8988T (cell line): Measurements from ENCODE around the gene PLEKHM3.
"Not testable (repeated sequence)": the region's sequence is repeated elsewhere in the genome, so short reads cannot be mapped to it uniquely, and the experiment has no call there.

Source experiments
- DNase-seq: peaks from one replicate; pipeline ENCODE4 v3.0.0; 2011

The PLEKHM3 gene

DNA sequence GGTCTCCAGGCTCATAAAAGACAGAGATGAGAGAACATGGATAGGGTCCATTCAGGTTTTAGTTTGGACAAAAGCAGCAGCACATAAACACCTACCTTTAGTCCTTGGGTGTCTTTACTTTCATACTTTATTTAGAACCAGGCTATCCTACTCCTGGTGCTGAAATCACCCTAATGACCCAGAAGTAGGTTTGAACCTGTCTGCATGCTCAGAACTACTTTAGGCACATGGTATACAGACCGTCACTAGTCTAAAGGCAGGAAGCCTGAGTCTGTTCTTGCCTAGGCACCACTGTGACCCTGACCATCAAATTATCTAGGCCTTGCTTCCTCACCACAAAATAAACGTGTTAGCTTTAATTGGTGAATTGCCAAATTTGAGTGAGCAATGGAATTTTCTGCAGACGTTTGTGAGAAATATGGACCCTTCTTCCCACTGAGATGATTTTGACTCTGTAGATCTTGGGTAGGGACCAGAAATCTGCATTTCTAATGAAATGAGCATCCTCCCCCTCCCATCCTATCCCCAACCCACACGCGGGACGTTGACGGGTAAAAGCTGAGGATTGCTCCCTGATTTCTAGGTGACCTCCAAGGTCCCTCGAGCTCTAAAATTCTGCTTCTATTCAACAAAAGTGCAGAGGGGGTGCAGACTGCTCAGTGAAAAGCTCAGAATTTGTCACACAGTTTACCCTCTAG, 75.1 kb downstream of the PLEKHM3 start:
- DNase-seq, result no peak

GRCh38 chr2:207949245-207949644, 76.1 kb downstream of the PLEKHM3 start:
- DNase-seq, result not testable (repeated sequence)

GRCh38 chr2:207944979-207945600, 80.2 kb downstream of the PLEKHM3 start:
- no peak for DNase-seq

GRCh38 chr2:207944334-207944733, 81.0 kb downstream of the PLEKHM3 start:
- DNase-seq, result no peak

- DNase-seq, result no peak
Observed at GRCh38 chr2:207939342-207940108, 85.8 kb downstream of the PLEKHM3 start.

DNA sequence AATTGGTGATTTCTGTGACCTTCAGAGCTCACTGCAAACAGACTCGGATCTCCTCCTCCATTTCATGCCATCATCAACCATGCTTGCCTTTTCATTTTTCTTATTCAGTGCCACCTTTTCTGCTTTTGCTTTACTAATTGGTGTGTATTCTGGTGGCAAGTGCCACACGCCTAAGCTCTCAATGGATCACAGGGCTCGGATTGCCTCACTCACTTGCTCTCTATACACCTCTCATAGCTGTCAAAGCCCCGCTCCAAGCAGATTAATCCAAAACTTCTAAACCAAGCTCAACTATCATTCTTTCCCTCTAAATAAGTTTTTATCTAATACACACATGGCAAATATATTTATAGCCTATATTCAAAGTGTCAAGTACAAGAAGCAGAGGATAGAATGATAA, 86.4 kb downstream of the PLEKHM3 start:
- no peak for DNase-seq

DNA sequence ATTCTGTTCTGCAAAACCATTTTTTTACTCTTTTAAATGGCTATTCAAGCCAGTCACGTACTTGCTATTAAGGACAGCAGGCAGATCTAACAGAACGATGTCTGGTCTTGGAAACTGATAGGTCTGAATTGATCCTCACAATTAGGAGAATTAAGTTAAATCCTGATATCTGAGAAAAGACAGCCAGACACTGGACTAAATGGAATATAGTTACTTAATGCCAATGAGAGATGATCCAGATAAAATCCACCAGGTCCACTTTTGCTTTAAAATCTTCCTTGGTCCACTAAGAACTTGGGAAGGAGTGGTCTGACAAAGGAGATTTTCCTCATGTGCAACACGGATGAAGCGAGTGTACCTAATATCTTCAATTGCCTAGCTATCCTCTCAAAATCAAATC, 86.9 kb downstream of the PLEKHM3 start:
- no peak for DNase-seq

GRCh38 chr2:207937823-207938222, 87.5 kb downstream of the PLEKHM3 start:
- no peak for DNase-seq

DNA sequence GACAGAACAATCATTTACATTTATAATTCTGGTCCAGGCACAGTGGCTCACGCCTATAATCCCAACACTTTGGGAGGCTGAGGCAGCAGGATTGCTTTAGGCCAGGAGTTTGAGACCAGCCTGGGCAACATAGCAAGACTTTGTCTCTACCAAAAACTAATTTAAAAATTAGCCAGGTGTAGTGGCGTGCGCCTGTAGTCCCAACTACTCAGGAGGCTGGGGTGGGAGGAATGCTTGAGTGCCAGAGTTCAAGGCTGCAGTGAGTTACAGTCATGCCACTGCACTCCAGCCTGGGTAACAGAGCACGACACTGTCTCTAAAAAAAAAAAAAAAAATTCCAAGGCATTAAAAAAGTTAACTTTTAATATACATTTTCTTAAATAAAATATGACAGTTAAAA, 88.1 kb downstream of the PLEKHM3 start:
- DNase-seq, result no peak

GRCh38 chr2:207936380-207936779, 88.9 kb downstream of the PLEKHM3 start:
- no peak for DNase-seq

GRCh38 chr2:207935991-207936370, 89.3 kb downstream of the PLEKHM3 start:
- no peak for DNase-seq

GRCh38 chr2:207935121-207935990, 90.0 kb downstream of the PLEKHM3 start:
- no peak for DNase-seq

- DNase-seq, result no peak
Observed at GRCh38 chr2:207934720-207935119, 90.6 kb downstream of the PLEKHM3 start.

GRCh38 chr2:207933396-207934065, 91.8 kb downstream of the PLEKHM3 start:
- no peak for DNase-seq

- DNase-seq, result no peak
Observed at GRCh38 chr2:207932106-207932505, 93.2 kb downstream of the PLEKHM3 start.

DNA sequence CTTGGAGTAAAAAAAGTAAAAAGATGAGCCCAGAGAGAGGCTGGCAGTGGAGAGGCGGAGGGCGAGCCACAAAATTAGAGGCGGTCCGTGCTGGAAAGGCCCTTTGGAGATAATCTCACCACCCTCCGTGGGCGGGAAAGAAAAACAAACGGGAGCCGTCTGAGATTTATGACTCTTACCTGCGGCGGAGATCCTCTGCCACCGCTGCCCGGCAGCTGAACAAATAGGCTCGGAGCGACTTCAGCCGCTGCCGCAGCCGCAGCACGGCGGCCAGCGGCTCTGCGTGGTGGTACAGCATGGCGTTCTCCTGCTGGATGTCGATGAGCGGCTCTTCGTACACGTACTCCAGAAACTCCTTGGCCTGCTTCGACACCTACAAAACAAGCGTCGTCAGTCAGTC, 94.6 kb downstream of the PLEKHM3 start:
- DNase-seq, result no peak

DNA sequence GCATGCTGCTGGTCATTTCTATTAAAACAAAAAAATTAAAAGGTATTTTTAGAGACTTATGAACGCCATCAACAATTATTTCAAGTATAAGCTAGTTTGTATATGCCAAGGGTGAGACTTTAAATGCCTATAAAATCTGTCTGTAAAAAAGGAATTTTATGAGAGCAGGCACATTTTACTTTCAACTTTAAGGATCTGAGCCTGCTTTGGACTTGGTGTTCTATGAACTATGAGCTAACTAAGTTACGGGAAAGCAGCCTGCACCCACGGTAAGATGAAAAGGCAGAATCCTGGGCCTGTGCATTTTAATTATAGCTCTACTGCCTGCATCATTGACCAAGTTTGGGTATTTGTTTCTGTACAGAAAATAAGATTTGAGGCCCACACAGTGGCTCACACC, 95.4 kb downstream of the PLEKHM3 start:
- no peak for DNase-seq

DNA sequence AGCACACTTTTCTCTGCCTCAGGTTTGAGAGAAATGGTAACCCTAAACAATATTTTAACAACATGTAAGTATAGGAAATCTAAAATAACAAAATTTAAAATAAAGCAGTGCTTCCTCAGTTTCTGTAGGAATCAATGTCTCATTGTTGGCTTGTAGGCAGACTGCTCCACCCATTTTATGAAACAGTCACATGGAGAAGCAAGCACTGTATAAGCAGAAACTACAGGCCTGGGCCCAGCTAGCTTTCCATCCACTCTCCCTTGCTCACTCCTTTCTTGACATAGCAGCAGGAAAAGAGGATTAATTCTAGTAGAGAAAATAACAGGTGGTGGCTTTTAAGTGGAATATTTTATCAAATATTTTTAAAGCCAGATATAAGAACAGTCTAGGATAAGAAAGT, 97.2 kb downstream of the PLEKHM3 start:
- no peak for DNase-seq

GRCh38 chr2:207926989-207927300, 98.4 kb downstream of the PLEKHM3 start:
- DNase-seq, result no peak

- DNase-seq, result no peak
Observed at GRCh38 chr2:207926133-207926988, 99.0 kb downstream of the PLEKHM3 start.

DNA sequence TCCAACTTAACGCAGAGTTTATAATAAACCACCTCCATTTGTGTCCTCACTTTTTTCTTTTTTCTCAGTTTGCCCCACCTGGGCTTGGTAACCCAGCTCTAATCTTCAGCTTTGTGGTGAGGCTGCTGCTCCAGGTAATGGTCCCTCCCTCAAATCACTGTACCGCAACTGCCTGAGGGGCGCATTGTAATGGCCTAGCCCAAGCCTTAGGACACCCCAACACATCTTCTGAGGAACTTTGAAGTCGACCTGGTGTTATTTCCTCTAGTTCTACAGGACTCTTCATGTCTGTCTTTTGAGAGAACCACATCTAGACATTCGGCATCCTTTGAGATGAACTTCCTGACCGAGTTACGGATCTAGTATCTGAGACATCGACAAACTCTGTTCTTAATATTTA, 99.7 kb downstream of the PLEKHM3 start:
- no peak for DNase-seq

- no peak for DNase-seq
Observed at GRCh38 chr2:207921606-207922005, 103.7 kb downstream of the PLEKHM3 start.
